ENCODE data around the gene PLD3. TPM values are rescaled to one million over a fixed set of nuclear protein-coding genes. Genes with fewer than 3 reads are reported as not detected.
"Not testable (repeated sequence)": the region's sequence is repeated elsewhere in the genome, so short reads cannot be mapped to it uniquely, and the experiment has no call there.

The PLD3 gene
- total RNA-seq, 1 donor from 2014 or later = 155 TPM

DNA sequence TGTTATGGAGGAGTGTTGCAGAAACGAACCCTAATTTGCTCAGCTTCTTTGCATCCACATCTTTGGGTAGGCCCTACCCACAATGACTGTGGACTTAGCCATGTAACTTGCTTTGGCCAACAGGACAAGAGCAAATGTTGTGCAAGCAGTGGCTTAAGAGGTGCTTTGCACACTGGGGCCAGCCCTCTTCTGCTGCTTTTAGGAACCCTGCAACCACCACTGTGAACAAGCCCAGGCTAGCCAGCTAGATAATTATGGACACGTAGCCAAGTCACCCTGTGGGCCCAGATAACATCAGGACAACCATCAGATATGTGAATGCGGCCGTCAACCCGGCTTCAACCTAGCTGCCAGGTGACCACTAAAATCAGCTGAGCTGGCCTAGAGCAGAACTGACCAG lies 17.4 kb upstream of the PLD3 start:
- no peak for DNase-seq (ENCODE audit: low read depth, low spot score)

DNA sequence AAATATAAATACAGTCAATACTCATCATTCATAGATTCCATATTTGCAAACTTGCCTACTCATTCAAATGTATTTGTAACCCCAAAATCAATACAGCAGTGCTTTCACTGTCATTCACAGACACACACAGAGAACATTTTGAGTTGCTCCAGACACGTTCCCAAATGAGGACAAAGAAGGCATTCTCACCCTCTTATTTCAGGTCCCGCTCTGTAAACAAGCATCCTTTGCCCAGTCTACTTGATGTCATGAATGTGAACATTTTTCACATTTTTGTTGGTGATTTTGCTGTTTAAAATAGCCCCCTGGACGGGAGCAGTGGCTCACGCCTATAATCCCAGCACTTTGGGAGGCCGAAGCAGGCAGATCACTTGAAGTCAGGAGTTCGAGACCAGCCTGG lies 15.8 kb upstream of the PLD3 start:
- no peak for DNase-seq (ENCODE audit: low read depth, low spot score)

DNA sequence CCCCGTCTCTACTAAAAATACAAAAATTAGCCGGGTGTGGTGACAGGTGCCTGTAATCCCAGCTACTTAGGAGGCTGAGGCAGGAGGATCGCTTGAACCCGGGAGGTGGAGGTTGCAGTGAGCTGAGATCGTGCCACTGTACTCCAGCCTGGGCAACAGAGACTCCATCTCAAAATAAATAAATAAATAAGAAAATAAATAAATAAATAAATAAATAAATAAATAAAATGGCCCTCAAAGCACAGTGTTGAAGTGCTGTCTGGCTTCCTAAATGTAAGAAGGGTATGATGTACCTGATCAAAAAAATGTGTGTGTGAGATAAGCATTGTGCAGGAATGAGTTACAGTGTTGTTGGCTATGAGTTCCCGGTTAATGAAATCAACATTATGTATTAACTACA lies 15.4 kb upstream of the PLD3 start:
- DNase-seq (ENCODE audit: low read depth, low spot score) = not testable (repeated sequence)

DNA sequence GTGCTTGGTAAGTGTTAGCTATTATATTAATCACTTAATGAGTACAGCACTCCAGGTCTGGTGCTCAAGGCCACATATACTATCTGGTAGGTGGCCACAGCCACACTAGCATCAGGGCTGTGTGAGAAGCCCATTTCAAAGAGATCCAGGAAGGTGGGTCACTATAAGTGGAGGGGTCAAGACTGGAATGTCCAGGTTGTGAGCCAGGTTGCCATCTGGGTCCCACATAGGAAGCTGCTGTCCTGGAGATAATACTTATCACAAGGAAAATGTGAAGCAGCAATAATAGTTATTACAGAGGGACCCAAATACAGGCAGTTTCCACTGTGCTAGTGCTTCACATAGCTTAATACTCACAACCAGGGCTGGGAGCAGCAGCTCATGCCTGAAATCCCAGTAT lies 13.4 kb upstream of the PLD3 start:
- no peak for DNase-seq (ENCODE audit: low read depth, low spot score)

DNA sequence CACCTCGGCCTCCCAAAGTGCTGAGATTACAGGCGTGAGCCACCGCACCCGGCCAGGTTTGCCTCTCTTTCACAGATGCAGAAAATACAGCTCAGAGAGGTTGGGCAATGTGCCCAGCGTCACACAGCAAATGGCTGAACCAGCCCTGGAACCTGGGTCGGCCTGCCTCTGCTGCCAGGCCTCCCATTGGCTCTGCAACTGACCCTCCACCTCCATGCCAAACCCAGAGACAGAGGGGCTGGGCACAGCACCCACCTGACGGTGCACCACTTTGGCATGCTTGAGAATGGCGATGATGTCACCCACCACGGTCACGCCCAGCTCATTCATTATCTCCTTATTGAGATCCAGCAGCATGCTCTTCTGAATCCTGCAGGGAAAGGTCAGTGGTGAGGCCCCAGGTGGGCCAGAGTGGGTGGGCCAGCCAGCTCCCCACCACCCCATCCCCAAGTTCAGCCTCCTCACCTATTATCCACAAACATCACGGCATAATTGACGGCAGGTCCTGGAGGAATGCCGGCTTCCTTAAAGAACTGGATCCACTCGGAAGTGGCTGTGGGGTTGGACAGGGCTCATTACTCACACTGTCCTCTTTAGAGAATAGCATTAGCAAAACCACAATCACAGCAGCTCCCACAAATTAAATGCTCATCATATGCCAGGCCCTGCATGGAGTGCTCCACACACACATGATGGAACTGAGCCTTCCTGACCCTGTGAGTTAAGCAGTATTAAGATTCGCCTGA lies 12.5 kb upstream of the PLD3 start:
- no peak for DNase-seq (ENCODE audit: low read depth, low spot score)

DNA sequence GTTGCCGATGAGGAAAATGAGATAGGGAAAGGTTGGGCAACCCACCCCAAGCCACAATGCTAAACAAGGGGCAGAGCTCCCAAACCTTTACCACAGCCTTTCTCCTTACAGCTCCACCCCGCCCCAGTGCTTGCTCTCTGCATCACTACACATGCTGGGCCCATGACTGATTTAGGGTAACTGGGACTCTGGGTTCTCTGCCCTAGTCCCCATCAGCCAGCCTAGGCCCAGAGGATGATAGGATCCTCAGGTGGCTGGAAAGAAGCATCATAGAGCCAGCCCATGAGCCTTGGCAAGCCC lies 11.9 kb upstream of the PLD3 start:
- DNase-seq (ENCODE audit: low read depth, low spot score) = no peak

DNA sequence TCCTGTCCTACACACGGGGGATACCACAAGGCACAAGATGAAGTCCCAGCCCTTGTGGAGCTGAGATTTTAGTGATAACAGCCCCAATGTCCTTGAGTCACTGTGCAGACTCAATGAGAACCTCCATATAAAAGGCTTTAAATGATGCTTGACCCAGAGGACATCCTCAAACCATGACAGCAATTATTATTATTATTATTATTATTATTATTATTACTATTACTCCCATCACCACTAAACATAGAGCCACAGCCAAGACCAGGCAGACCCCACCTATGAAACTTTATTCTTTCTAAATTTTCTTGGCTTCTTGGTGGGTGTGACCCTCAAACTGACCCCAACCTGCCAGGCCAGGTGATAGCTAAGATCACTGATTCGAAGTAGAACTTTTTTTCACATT lies 11.4 kb upstream of the PLD3 start:
- no peak for DNase-seq (ENCODE audit: low read depth, low spot score)

DNA sequence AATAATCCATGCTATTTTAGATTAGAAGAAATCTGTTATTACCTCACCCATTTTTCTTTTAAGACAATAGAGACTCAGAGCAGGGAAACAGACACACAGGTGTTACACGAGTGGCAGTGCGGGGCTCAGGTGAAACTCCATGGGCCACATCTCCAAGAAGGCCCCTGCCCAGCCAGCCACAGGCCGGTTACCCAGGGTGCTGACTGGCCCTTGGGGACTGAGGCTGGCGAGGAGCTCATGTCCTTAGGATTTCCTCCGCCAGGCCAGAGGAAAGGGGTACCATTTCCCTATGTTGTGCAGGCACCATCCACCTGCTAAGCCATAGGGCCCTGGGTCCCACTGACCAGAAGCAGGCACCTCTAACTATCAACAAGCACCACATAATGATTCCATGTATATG lies 10.9 kb upstream of the PLD3 start:
- no peak for DNase-seq (ENCODE audit: low read depth, low spot score)

DNA sequence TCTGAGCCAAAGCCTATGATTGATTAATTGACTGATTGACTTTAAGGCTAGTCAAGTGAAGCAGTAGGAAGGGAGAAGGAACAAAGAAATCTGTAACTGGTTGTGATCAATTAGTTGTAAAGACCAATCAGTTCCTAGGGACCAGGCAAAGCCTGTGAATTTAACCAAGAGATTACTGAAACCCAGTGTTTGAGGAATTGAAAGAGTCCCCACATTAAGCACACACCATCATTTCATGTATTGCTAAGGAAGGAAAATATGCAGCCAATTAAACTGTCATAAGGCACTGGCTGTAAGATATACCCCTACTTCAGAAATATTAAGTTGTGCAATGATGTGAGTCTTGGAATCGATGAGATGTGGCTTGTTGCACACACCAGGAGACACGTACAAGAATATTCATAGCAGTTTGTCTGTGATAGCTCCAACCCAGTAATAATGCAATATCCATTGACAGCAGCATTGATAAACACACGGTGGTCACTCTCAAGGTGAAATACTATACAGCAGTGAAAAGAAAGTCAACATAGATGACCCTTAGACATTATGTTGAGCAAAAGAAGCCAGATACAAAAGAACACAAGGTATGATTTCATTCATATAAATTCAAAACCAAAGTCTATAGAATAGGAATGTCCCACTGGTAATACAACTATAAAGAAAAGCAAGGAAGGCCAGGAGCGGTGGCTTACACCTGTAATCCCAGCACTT lies 9.3 kb upstream of the PLD3 start:
- DNase-seq (ENCODE audit: low read depth, low spot score) = no peak

DNA sequence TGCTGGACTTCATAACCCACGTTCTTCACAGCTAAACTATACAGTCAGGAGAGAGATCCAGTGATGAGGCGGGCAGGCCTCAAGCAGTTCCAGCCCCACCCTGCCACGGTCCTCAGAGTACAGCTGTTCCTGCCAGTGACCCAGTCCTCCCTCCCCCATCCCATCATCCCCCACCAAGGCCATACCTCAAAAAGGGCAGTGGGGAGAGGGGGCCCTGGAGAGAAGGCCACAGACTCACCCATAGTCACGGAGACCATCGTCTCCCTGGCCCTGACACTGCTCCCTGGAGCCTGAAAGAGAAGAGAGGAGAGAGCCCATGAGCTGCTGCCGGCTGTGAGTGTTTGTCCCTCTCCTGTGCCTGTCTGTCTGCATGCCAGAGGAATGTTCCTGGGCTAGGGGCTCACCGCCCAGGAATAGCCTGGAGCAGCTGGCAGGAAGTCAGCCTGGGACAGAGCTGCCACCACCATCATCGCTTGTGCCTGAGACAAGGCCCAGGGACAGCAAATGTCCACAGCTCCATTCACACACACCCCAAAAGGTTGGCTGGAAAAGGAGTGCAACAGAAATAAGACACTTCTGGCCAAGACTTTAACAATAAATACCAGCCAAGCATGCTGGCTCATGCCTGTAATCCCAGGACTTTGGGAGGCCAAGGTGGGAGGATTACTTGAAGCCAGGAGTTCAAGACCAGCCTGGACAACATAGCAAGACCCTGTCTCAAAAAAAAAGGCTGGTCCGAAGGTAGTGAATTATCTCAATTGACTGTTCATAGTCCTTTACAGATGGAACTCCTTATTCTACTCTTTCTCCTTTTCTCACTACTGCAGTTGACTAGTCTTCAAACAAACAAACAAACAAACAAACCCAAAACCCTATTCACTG lies 6.7 kb upstream of the PLD3 start:
- no peak for DNase-seq (ENCODE audit: low read depth, low spot score)

DNA sequence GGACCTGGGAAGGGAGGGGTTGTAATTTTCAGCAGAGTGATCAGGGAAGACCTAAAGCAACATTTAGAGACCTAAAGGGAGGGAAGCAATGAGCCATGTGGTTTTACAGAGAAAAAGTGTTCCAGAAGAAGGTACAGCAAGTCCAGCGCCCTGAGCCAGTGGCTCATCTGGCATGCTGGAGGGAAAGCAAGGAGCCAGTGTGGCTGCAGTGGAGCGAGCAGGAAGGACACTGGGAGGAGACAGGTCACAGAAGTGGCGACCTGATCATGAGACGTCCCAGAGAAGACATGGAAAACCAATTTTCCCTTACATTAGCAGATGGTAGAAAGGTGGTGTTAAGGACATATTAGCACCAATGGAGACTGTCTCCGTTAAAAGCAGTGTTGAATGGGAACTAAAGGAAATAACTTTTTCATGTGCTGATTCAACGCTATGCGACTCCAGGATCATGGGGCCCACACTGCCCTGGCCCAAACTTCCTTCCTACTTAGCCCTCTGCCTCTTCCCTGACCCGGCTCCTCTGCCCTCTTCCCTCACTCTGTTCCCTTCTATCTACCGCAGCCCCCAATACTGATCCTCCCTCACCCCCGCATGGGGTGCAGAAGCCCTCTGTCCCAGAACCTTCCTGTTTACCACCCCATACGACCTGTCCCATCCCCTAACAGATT lies 5.7 kb upstream of the PLD3 start:
- DNase-seq (ENCODE audit: low read depth, low spot score) = no peak

DNA sequence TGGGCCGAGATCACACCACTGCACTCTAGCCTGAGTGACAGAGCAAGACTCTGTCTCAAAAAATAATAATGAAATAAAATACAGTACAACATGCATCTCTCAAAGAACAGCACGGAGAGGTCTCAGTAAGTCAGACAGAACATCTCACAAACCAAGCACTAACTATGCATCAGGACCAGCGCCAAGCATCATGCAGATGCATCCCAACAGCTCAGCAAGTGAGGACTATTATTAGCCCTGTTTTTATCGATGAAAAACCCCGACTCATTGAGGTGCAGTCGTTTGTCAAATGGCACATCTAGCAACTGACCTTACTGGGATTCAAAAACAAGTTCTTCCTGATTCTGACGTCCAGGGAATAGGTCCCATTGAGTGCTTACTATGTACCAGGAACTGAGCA lies 4.1 kb upstream of the PLD3 start:
- no peak for DNase-seq (ENCODE audit: low read depth, low spot score)

DNA sequence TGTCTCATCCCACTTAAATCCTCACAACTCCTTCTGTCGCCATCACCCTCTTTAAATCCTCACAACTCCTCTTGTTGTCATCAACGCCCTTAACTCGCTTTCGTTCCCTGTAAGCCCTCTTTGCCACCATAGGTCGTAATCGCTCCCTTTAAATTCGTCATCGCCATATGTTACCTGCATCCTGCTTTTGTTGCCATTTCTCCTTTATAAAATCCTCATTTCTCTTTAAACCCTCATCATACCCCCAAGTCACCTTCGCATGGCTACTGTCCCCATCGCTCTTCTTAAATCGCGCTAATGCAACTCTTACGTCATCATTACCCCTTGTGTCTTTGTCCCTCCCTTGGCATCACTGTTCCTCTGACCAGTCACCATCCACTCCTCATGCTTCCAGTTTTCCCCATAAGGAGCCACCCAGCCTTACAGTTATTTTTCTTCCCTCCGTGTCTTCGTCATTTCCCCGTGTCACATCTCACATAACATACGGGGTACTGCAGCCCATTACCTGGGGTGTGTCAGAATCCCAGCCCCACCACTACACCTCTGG lies 539 bp downstream of the PLD3 start:
- no peak for DNase-seq (ENCODE audit: low read depth, low spot score)

DNA sequence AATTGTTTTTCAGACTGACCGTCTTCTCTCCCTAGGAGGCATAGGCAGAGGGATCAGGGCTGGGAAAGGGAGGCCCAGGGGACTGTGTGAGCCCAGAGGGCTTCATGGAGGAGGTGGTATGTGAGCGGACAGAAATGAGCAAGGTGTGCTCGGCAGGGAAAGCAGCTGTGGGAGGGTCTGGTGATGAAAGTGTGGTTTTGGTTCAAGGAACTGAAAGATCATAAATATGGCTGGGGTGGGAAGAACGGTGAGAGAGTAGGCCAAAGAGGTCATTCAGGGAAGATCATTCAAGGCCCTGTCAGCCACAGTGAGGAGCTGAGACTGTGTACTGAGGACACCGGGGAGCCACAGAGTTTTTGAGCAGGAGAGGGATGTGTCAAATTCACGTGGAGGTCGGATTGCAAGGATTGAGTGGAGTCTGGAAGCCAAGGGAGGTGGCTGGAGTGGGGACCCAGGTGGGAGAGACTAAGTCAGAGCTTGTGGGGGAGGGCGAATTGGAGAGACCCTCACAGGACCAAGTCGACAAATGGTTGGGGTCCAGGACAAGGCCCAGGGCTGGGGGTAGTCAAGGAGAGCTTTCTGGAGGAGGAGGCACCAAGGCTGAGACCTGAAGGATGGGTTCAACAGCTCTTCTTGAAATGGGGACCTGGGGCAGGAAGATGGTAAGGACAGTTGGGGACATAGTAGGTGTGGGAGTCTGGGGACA lies 7.6 kb downstream of the PLD3 start:
- no peak for DNase-seq (ENCODE audit: low read depth, low spot score)

DNA sequence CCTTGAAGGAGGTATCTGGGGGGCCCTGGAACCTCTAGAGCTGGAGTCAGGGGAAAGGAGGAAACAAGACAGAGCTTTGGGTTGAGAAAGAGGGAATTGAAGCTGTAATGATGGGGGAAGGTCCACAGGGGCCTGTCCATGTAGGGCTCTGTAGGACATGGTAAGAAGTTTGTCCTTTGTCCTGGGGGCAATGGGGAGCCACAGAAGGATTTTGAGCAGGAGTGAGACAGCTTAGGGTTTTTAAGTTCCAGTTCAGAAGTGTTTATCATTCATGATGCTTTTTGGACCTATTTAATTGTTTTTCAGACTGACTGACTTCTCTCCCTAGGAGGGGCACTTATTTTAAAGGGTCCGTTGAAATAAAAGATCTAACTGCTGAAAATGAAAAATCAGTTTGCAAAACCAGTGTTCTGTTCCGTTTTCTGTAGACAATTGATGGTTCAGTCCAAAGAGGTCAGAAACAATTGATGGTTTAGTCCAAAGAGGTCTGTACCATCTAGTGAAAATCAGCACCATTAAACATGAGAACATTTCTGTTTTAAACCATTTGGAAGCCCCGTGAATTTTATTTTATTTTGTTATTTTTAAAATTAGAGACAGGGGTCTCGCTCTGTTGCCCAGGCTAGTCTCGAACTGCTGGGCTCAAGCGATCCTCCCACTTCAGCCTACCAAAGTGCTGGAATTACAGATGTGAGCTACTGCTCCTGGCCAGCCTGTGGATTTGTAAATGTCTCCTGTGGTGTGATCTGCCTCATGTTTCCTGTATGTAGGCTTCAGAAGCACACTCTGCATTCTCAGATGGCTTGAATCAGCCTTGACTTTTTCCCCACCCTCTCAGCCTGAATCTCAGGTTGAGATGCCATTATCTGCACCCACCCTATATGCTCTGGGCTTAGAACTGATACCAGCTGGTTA lies 8.4 kb downstream of the PLD3 start:
- DNase-seq (ENCODE audit: low read depth, low spot score) = no peak

DNA sequence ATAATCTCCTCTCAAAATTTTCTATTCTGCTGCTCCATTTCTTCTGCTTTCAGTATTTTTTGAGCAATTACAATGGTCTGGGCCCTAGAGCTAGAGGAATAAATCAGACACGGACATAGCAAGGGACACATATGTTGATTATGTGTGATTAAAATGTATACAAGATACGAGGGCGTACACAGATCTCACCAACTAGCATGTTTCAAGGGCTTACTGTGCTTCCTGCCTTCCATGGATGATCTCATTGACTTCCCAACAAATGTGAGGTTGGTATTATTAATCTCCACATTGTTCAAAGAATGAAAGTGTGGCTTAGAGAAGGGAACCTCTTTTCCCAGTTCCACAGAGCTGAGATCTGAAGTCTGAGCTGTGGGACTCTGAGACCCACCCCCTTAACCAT lies 9.1 kb downstream of the PLD3 start:
- no peak for DNase-seq (ENCODE audit: low read depth, low spot score)

DNA sequence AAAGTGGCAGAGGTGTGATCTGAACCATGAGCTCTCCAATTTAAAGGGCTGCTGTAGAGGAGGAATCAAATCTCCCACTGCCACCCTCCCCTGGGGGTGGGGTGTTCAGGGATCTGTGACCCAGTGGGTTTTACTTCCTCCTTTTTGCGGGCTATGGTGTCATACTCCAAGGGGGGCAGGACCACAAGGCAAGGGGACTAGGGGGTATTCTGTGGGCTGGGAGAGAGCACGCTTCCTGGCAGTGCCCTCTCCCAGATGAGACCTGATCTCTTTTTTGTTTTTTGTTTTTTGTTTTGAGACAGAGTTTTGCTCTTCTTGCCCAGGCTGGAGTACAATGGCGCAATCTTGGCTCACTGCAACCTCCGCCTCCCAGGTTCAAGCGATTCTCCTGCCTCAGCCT lies 10.3 kb downstream of the PLD3 start:
- DNase-seq (ENCODE audit: low read depth, low spot score) = no peak

DNA sequence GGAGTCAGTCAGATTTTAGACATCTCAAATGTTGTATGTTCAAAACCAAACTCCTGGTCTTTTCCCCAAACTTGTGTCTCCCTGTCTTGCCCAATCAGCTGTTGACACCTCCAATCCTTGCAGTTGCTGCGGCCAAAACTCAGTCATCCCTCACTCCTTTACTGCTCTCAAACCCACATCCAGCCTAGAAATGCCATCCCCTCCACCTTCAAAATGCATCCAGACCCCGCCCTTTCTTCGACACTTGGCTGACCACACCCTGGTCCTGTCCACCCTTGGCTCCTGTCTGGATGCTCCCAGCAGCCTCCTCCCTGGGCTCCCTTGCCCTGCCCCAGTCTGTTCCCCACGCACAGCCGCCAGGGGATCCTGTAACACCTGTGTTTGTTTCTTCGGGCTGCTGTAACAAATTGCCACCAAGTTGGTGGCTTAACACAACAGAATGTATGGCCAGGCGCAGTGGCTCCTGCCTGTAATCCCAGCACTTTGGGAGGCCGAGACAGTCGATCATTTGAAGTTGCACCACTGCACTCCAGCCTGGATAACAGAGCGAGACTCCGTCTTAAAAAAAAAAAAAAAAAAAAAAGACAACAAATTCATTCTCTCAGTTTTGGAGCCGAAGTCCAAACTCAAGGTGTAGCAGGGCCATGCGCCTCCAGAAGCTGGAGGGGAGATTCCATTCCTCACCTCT lies 11.7 kb downstream of the PLD3 start:
- no peak for DNase-seq (ENCODE audit: low read depth, low spot score)

DNA sequence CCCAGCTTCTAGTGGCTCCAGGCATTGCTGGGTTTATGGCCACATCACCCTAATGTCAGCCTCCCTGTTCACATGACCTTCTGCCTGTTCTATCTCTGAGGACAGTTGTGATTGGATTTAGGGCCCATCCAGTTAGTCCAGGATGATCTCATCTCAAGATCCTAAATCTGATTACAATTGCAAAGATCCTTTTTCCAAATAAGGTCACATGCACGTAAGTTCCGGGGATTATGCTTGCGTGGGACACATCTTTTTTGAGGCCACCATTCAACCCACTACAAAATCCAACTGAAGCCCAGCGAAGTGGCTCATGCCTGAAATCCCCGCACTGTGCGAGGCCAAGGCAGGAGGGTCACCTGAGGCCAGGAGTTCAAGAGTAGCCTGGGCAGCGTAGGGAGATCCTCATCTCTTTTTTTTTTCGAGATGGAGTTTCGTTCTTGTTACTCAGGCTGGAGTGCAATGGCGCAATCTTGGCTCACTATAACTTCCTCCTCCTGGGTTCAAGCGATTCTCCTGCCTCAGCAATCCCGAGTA lies 12.3 kb downstream of the PLD3 start:
- no peak for DNase-seq (ENCODE audit: low read depth, low spot score)

All from pulmonary artery endothelial cell (primary cell).